ENCODE data around the gene IRGC.

The IRGC gene

GRCh38 chr19:43721469-43722048 is 5.7 kb downstream of the IRGC start:
- in situ Hi-C loops (cut with MboI; ENCODE audit: low sequenced_read_pairs) = no loop called here
- no peaks in the 10 kb centered on the region for H3K4me1 ChIP-seq
- no peaks in the 10 kb centered on the region for H3K9me3 ChIP-seq
- H3K27me3 ChIP-seq (ENCODE audit: low read depth) = no peaks in the 10 kb centered on the region
- no peak for DNase-seq (ENCODE audit: low spot score in 2 of 2)
- no peaks in the 10 kb centered on the region for H3K36me3 ChIP-seq (replicated peaks)
- H3K4me3 ChIP-seq = no peak overlapping the region

DNA sequence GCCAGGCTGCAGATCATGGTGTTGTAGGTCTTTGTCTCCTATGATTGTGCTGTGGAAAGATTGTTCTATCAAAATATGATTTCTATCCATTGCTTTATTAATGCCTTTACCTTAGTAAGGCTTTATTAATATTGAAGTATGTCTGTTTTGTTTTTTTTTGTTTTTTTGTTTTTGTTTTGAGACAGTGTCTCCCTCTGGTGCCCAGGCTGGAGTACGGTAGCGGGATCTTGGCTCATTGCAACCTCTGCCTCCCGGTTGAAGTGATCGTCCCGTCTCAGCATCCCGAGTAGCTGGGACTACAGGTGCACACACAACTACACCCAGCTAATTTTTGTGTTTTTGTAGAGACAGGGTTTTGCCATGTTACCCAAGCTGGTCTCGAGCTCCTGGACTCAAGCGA is 7.7 kb downstream of the IRGC start:
- no peak for DNase-seq (ENCODE audit: low spot score in 2 of 2)
- no peaks in the 10 kb centered on the region for H3K27me3 ChIP-seq (ENCODE audit: low read depth)

DNA sequence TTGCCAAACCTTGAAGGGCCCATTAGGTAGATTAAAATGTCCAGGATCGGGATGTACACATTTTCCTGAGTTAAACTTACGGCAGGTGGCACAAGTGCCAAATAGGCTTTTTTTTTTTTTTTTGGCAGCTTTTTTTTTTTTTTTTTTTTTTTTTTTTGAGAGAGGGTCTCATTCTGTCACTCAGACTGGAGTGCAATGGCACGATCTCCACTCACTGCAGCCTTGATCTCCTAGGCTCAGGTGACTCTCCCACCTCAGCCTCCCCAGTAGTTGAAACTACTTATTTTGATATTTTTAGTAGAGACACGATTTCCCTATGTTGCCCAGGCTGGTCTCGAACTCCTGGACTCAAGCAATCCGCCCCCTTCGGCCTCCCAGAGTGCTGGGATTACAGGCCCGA is 9.0 kb downstream of the IRGC start:
- Histone ChIP-seq H3K4me1 (no peaks in the 10 kb centered on the region), H3K4me3 (no peak overlapping the region), H3K27me3 (ENCODE audit: low read depth) (no peaks in the 10 kb centered on the region), H3K36me3 (replicated peaks) (peaks cover 5% of the 10 kb centered on the region; the same call in 1 of the 2 replicates), H3K9me3 (no peaks in the 10 kb centered on the region)
- in situ Hi-C loops (cut with MboI; ENCODE audit: low sequenced_read_pairs) = no loop called here
- no peak for DNase-seq (ENCODE audit: low spot score in 2 of 2)

More for the DNA sequence above, 7.7 kb downstream of the IRGC start:
- no peaks in the 10 kb centered on the region for H3K4me1 ChIP-seq
- no peak overlapping the region for H3K4me3 ChIP-seq
- H3K36me3 ChIP-seq (replicated peaks) = peaks cover 3% of the 10 kb centered on the region; the same call in 1 of the 2 replicates
- in situ Hi-C loops (cut with MboI; ENCODE audit: low sequenced_read_pairs) = no loop called here
- H3K9me3 ChIP-seq = no peaks in the 10 kb centered on the region

- H3K4me1 ChIP-seq = no peaks in the 10 kb centered on the region
- peaks cover 5% of the 10 kb centered on the region; the same call in 1 of the 2 replicates for H3K36me3 ChIP-seq (replicated peaks)
- no peaks in the 10 kb centered on the region for H3K9me3 ChIP-seq
- in situ Hi-C loops (cut with MboI; ENCODE audit: low sequenced_read_pairs) = no loop called here
- DNase-seq (ENCODE audit: low spot score in 2 of 2) = no peak
- H3K4me3 ChIP-seq = no peak overlapping the region
- no peaks in the 10 kb centered on the region for H3K27me3 ChIP-seq (ENCODE audit: low read depth)
Observed at GRCh38 chr19:43725468-43725867, 9.6 kb downstream of the IRGC start.

GRCh38 chr19:43726736-43727592 is 11.1 kb downstream of the IRGC start:
- no peak for DNase-seq (ENCODE audit: low spot score in 2 of 2)
- in situ Hi-C loops (cut with MboI; ENCODE audit: low sequenced_read_pairs) = no loop called here

GRCh38 chr19:43727593-43727853 is 11.6 kb downstream of the IRGC start:
- peaks cover 17% of the 10 kb centered on the region for H3K36me3 ChIP-seq (replicated peaks)

More at GRCh38 chr19:43726736-43727592, 11.1 kb downstream of the IRGC start:
- Histone ChIP-seq H3K9me3 (no peaks in the 10 kb centered on the region), H3K36me3 (replicated peaks) (peaks cover 12% of the 10 kb centered on the region), H3K4me1 (no peaks in the 10 kb centered on the region), H3K4me3 (no peak overlapping the region), H3K27me3 (ENCODE audit: low read depth) (no peaks in the 10 kb centered on the region)

DNA sequence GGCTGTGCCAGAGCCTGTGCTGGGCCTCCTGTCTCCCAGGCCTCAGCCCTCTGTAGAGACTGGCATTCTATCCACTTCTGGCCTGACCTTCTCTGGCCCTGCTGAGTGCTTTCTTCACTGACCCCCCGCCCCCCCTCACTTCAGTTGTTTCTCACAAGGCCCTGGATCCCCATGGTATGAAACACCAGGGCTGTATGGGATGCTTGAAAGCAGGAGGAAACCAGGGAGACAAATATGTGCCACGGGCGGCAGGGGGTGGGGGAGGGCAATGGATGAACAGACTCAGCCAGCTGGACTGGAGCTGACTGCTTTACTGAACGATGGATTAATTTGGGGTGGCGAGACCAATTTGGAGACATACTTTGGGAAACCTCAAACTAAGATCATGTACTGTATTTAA is 14.0 kb downstream of the IRGC start:
- Histone ChIP-seq H3K36me3 (replicated peaks) (peaks cover 33% of the 10 kb centered on the region), H3K4me3 (no peak overlapping the region), H3K4me1 (no peaks in the 10 kb centered on the region), H3K27me3 (ENCODE audit: low read depth) (no peaks in the 10 kb centered on the region), H3K9me3 (no peaks in the 10 kb centered on the region)
- no peak for DNase-seq (ENCODE audit: low spot score in 2 of 2)
- in situ Hi-C loops (cut with MboI; ENCODE audit: low sequenced_read_pairs) = no loop called here

More at GRCh38 chr19:43727593-43727853, 11.6 kb downstream of the IRGC start:
- DNase-seq (ENCODE audit: low spot score in 2 of 2) = no peak
- H3K4me1 ChIP-seq = no peaks in the 10 kb centered on the region
- H3K9me3 ChIP-seq = no peaks in the 10 kb centered on the region
- no peak overlapping the region for H3K4me3 ChIP-seq
- in situ Hi-C loops (cut with MboI; ENCODE audit: low sequenced_read_pairs) = no loop called here
- H3K27me3 ChIP-seq (ENCODE audit: low read depth) = no peaks in the 10 kb centered on the region

- H3K9me3 ChIP-seq = no peaks in the 10 kb centered on the region
- H3K4me3 ChIP-seq = no peak overlapping the region
- DNase-seq (ENCODE audit: low spot score in 2 of 2) = no peak
- H3K4me1 ChIP-seq = no peaks in the 10 kb centered on the region
- in situ Hi-C loops (cut with MboI; ENCODE audit: low sequenced_read_pairs) = no loop called here
- H3K27me3 ChIP-seq (ENCODE audit: low read depth) = no peaks in the 10 kb centered on the region
- peaks cover 42% of the 10 kb centered on the region for H3K36me3 ChIP-seq (replicated peaks)
Observed at GRCh38 chr19:43731346-43731745, 15.5 kb downstream of the IRGC start.

DNA sequence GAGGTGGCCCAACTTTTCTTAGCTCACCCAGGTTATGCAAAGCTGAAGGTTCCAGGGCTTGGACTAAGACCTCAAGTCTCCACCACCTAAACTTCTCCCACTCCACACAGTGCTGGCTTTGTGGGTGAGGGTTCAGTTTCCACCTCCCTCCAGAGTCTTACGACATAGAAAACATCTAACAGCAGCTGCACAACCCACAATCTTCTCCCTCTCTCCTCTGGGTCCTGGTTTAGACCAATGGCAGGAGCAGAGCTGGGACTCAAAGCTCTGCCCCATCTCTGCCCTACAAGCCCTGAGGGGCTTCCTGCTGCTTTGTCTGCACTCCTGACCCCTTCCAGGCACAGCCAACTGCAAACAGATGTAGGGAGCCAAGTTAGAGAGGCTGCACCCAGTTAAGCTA is 16.0 kb downstream of the IRGC start:
- Histone ChIP-seq H3K36me3 (replicated peaks) (peaks cover 47% of the 10 kb centered on the region), H3K4me3 (no peak overlapping the region), H3K27me3 (ENCODE audit: low read depth) (no peaks in the 10 kb centered on the region), H3K9me3 (no peaks in the 10 kb centered on the region), H3K4me1 (no peaks in the 10 kb centered on the region)
- in situ Hi-C loops (cut with MboI; ENCODE audit: low sequenced_read_pairs) = no loop called here
- DNase-seq (ENCODE audit: low spot score in 2 of 2) = no peak

DNA sequence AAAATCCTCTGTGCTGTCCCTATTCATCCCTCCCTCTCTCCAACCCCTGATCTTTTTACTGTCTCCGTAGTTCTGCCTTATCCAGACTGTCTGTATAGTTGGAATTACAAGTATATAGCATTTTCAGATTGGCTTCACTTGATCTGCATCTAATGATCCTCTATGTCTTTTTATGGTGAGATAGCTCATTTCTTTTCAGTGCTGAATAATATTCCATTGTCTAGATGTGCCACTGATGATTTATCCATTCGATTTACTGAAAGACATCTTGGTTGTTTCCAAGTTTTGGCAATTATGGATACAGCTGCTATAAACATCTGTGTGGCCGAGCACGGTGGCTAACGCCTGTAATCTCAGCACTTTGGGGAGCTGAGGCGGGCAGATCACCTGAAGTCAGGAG is 19.1 kb downstream of the IRGC start:
- in situ Hi-C loops (cut with MboI; ENCODE audit: low sequenced_read_pairs) = no loop called here
- Histone ChIP-seq H3K36me3 (replicated peaks) (peaks cover 68% of the 10 kb centered on the region), H3K4me3 (no peak overlapping the region), H3K9me3 (no peaks in the 10 kb centered on the region), H3K4me1 (no peaks in the 10 kb centered on the region), H3K27me3 (ENCODE audit: low read depth) (no peaks in the 10 kb centered on the region)
- no peak for DNase-seq (ENCODE audit: low spot score in 2 of 2)

- Histone ChIP-seq H3K9me3 (no peaks in the 10 kb centered on the region), H3K4me3 (no peak overlapping the region), H3K36me3 (replicated peaks) (peaks cover 77% of the 10 kb centered on the region), H3K27me3 (ENCODE audit: low read depth) (no peaks in the 10 kb centered on the region), H3K4me1 (no peaks in the 10 kb centered on the region)
- no peak for DNase-seq (ENCODE audit: low spot score in 2 of 2)
- in situ Hi-C loops (cut with MboI; ENCODE audit: low sequenced_read_pairs) = no loop called here
Observed at GRCh38 chr19:43735957-43736356, 20.1 kb downstream of the IRGC start.

GRCh38 chr19:43738780-43739211 is 22.9 kb downstream of the IRGC start:
- H3K9me3 ChIP-seq = no peaks in the 10 kb centered on the region
- H3K27me3 ChIP-seq (ENCODE audit: low read depth) = no peaks in the 10 kb centered on the region
- peaks cover 82% of the 10 kb centered on the region for H3K36me3 ChIP-seq (replicated peaks)
- no peak for DNase-seq (ENCODE audit: low spot score in 2 of 2)
- in situ Hi-C loops (cut with MboI; ENCODE audit: low sequenced_read_pairs) = no loop called here
- H3K4me1 ChIP-seq = no peaks in the 10 kb centered on the region
- no peak overlapping the region for H3K4me3 ChIP-seq

DNA sequence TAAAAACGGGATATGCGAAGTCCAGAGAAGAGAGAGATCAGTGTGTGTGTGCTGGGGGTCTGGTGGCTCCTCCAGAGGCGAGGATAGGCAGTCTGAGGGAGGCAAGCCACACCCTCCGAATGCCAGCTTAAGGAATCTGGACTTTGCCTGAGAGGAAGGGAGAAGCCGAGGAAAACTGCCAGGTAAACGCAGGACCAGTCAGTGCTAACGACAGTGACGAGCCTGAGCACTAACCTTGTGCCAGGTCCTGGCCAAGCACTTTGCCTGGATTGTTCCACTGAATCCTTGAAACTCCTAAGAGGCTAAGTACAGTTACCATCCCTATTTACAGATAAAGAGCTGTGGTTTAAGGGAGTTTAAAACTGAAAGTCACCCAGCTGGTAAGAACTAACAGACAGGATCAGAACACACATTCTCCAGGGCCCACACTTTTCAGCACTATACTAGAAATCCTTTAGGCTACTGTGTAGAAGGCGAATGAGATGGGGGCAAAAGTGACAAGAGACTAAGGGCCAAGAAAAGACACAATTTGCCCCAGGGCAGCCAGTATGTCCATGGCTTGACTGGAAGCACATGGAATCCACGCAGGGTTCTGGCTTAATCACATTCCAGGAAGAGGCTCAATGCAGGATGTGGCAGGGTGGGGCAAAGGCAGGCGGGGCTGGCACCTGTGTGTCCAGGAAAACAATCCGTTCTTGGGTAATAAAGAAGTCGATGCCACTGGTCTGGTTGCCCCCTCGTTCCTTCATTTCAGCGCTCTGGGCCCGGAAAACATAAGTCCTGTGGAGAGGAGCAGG is 23.8 kb downstream of the IRGC start:
- Histone ChIP-seq H3K36me3 (replicated peaks) (peaks cover 87% of the 10 kb centered on the region), H3K27me3 (ENCODE audit: low read depth) (no peaks in the 10 kb centered on the region), H3K9me3 (no peaks in the 10 kb centered on the region), H3K4me1 (no peaks in the 10 kb centered on the region), H3K4me3 (no peak overlapping the region)
- no peak for DNase-seq (ENCODE audit: low spot score in 2 of 2)
- in situ Hi-C loops (cut with MboI; ENCODE audit: low sequenced_read_pairs) = no loop called here
